Spleen (tissue), 11 donors: ENCODE measurements around the gene C7. TPM values are rescaled to one million over a fixed set of nuclear protein-coding genes. Genes with fewer than 3 reads are reported as not detected.
"Not testable (repeated sequence)": the region's sequence is repeated elsewhere in the genome, so short reads cannot be mapped to it uniquely, and the experiment has no call there.

Experiments
- DNase-seq: peaks from one replicate; pipeline ENCODE4 v3.0.0-alpha.2; 2020
- H3K27ac ChIP-seq, 8 donors: fragments of 200-600 bp; sonication (generic) in 7 of 8; 1 replicate in 4 of 8; 2 replicates in 4 of 8; pipeline versions ENCODE4 v1.5.0 to v1.8.0; 2016 to 2021; ENCODE audit warnings: inconsistent platforms in 4 of 8, mild to moderate bottlenecking in 4 of 8, moderate library complexity in 1 of 8
- H3K27me3 ChIP-seq, 7 donors: fragments of 200-600 bp; sonication (generic) in 6 of 7; replicated peaks in 1 of 7; 1 replicate in 4 of 7; 2 replicates in 3 of 7; pipeline versions ENCODE4 v1.5.0 to v1.8.0; 2016 to 2021; ENCODE audit warnings: inconsistent platforms in 3 of 7, mild to moderate bottlenecking in 1 of 7
- H3K36me3 ChIP-seq, 6 donors: fragments of 200-600 bp; sonication (generic) in 5 of 6; 1 replicate in 4 of 6; 2 replicates in 2 of 6; pipeline versions ENCODE4 v1.5.0 to v1.8.0; 2016 to 2021; ENCODE audit warnings: inconsistent platforms in 2 of 6
- H3K4me1 ChIP-seq, 6 donors: fragments of 200-600 bp; sonication (generic) in 5 of 6; 1 replicate in 3 of 6; 2 replicates in 3 of 6; pipeline versions ENCODE4 v1.5.0 to v1.8.0; 2016 to 2021; ENCODE audit warnings: inconsistent platforms in 3 of 6
- H3K4me3 ChIP-seq, 8 donors: fragments of 200-600 bp; sonication (generic) in 7 of 8; 1 replicate in 4 of 8; 2 replicates in 4 of 8; pipeline versions ENCODE4 v1.5.0 to v1.8.0; 2016 to 2021; ENCODE audit warnings: inconsistent platforms in 4 of 8, mild to moderate bottlenecking in 4 of 8, moderate library complexity in 2 of 8
- H3K9me3 ChIP-seq, 8 donors: fragments of 200-600 bp; sonication (generic) in 7 of 8; 1 replicate in 4 of 8; 2 replicates in 4 of 8; pipeline versions ENCODE4 v1.5.0 to v1.8.0; 2016 to 2021; ENCODE audit warnings: inconsistent platforms in 4 of 8
- POLR2A ChIP-seq, 3 donors: fragments of 450-650 bp; IDR thresholded peaks; one replicate each; pipeline ENCODE4 v1.5.1; 2017; ENCODE audit warnings: antibody characterized with exemption in 3 of 3, mild to moderate bottlenecking in 1 of 3
- POLR2AphosphoS5 ChIP-seq, 3 donors: sonication (generic); formaldehyde crosslinking; IDR thresholded peaks; one replicate each; pipeline ENCODE4 v1.5.1; 2017; ENCODE audit warnings: antibody characterized with exemption in 3 of 3
- WGBS, 5 donors: extraction: QIAGEN DNeasy Blood & Tissue Kit in 3 of 5; methylation state at CpG; one replicate each; pipeline versions ENCODE4 v1.1.5 to v1.1.7; 2013 to 2018; 5-methylcytosine and 5-hydroxymethylcytosine counted together
- intact Hi-C: fragments of 100-400 bp; cut with DNase I; formaldehyde crosslinking; loops from one replicate; pipeline ENCODE4 v1.15.0; 2023; ENCODE audit warnings: low total_unique reads
- polyA plus RNA-seq, 3 donors: library from polyadenylated mRNA; stranded (reverse); fragments of 200-250 nt; gene quantifications; one replicate each; pipeline ENCODE4 v1.2.1, GENCODE V29; 2013
- total RNA-seq, 7 donors: library from RNA; depleted of rRNA in 3 of 7; stranded (reverse); fragments of >200 nt in 3 of 7; fragmentation: NEBNext Ultra II Directional in 4 of 7; extraction: Animal tissue kit (Norgen Biotek cat#: 25700) in 4 of 7; gene quantifications; one replicate each; pipeline versions ENCODE4 v1.1.0 to v1.2.1, GENCODE V29; 2016 to 2021
- TF ChIP-seq, protein P1 (sequence below), 11 experiments: fragments of 200-600 bp in 7 of 11; fragments of 450-650 bp in 4 of 11; sonication (generic) in 4 of 11; IDR thresholded peaks in 8 of 11; conservative IDR thresholded peaks in 3 of 11; 1 replicate in 7 of 11; 2 replicates in 4 of 11; pipeline versions ENCODE4 v1.4.0 to v1.8.0; 2016 to 2021; ENCODE audit warnings: antibody characterized with exemption in 11 of 11, inconsistent platforms in 4 of 11, mild to moderate bottlenecking in 1 of 11
- donor health status: healthy with polysubstance abuse.
- donor health status: DM: no; HTN: no; CAD: no; lungs with moderate emphysema.
- donor health status: DM: no; HTN: no; CAD: no.
- donor health status: Bipolar disorder and iron deficiency.
- donor health status: healthy.
- donor health status: DM: no; HTN: no; CAD: no.
- donor health status: DM: yes; HTN: yes; CAD: no.

The C7 gene
- total and polyA plus RNA-seq, 10 donors, result 19.0 to 867 (median 168) TPM

- Histone ChIP-seq H3K4me1 (no peaks in the 10 kb centered on the region), H3K27me3 (no peaks in the 10 kb centered on the region), H3K9me3 (peaks cover 0 to 16% (median 11%) of the 10 kb centered on the region in 8 donors), H3K4me3 (no peak overlapping the region), H3K27ac (no peak overlapping the region), H3K36me3 (peaks cover 0 to 2% (median 0%) of the 10 kb centered on the region in 6 donors)
- intact Hi-C loops, result no loop called here
- DNase-seq, result no peak
- TF ChIP-seq POLR2AphosphoS5 (IDR thresholded peaks at IDR 0.05), result no peak
- TF ChIP-seq POLR2A (IDR thresholded peaks at IDR 0.05), result no peak
- TF ChIP-seq, protein P1, sequence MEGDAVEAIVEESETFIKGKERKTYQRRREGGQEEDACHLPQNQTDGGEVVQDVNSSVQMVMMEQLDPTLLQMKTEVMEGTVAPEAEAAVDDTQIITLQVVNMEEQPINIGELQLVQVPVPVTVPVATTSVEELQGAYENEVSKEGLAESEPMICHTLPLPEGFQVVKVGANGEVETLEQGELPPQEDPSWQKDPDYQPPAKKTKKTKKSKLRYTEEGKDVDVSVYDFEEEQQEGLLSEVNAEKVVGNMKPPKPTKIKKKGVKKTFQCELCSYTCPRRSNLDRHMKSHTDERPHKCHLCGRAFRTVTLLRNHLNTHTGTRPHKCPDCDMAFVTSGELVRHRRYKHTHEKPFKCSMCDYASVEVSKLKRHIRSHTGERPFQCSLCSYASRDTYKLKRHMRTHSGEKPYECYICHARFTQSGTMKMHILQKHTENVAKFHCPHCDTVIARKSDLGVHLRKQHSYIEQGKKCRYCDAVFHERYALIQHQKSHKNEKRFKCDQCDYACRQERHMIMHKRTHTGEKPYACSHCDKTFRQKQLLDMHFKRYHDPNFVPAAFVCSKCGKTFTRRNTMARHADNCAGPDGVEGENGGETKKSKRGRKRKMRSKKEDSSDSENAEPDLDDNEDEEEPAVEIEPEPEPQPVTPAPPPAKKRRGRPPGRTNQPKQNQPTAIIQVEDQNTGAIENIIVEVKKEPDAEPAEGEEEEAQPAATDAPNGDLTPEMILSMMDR (IDR thresholded peaks at IDR 0.05 in 8 of 11, conservative IDR thresholded peaks at IDR 0.05 in 3 of 11), result no peak
- 67 to 83% (median 75%) methylated on average over 1 of the region's 1 CpG for WGBS, 5 donors
Observed at GRCh38 chr5:40869384-40869783, 39.9 kb upstream of the C7 start.

GRCh38 chr5:40871177-40871576 is 38.1 kb upstream of the C7 start:
- no peak overlapping the region for H3K4me3 ChIP-seq

DNA sequence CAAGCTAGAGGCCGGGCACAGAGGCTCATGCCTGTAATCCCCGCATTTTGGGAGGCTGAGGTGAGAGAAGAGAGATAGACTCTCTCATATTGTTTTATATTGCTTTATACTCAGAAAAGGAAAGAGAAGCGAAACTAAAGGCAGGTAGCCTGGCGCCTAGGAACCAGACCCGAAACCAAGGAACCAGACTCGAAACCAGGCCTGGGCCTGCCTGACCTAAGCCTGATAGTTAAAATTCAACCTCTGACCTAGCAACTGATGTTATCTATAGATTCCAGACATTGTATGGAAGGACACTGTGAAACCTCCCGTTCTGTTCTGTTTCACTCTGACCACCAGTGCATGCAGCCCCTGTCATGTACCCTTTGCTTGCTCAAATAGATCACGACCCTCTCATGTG is 37.0 kb upstream of the C7 start:
- intact Hi-C loops, result loop anchor here (10.0 kb wide), 1 partner anchor 117 kb away; the partner anchor contains the start of gene TTC33
- WGBS, 5 donors, result 79 to 91% (median 90%) methylated on average over 8 of the region's 8 CpGs
- DNase-seq, result not testable (repeated sequence)

More at GRCh38 chr5:40871177-40871576, 38.1 kb upstream of the C7 start:
- H3K9me3 ChIP-seq, result no peaks in the 10 kb centered on the region
- DNase-seq, result no peak
- 78 to 91% (median 86%) methylated on average over 4 of the region's 4 CpGs for WGBS, 5 donors
- intact Hi-C loops, result loop anchor here (10.0 kb wide), 1 partner anchor 116 kb away; the partner anchor contains the start of gene TTC33
- TF ChIP-seq POLR2A (IDR thresholded peaks at IDR 0.05) (no peak), POLR2AphosphoS5 (IDR thresholded peaks at IDR 0.05) (no peak)
- TF ChIP-seq, protein P1 (IDR thresholded peaks at IDR 0.05 in 8 of 11, conservative IDR thresholded peaks at IDR 0.05 in 3 of 11), result no peak
- no peaks in the 10 kb centered on the region for H3K4me1 ChIP-seq
- H3K36me3 ChIP-seq, result no peaks in the 10 kb centered on the region
- H3K27me3 ChIP-seq, result no peaks in the 10 kb centered on the region
- no peak overlapping the region for H3K27ac ChIP-seq

GRCh38 chr5:40873286-40873880 is 35.9 kb upstream of the C7 start:
- Histone ChIP-seq H3K27me3 (no peaks in the 10 kb centered on the region), H3K9me3 (peaks cover 0 to 9% (median 2%) of the 10 kb centered on the region in 8 donors), H3K27ac (no peak overlapping the region), H3K4me1 (no peaks in the 10 kb centered on the region), H3K4me3 (no peak overlapping the region), H3K36me3 (no peaks in the 10 kb centered on the region)
- DNase-seq, result no peak
- intact Hi-C loops, result loop anchor here (10.0 kb wide), 1 partner anchor 119 kb away; the partner anchor contains the start of gene TTC33
- WGBS, 5 donors, result 84 to 98% (median 93%) methylated on average over 3 of the region's 3 CpGs
- TF ChIP-seq POLR2A (IDR thresholded peaks at IDR 0.05) (no peak), POLR2AphosphoS5 (IDR thresholded peaks at IDR 0.05) (no peak)
- TF ChIP-seq, protein P1 (IDR thresholded peaks at IDR 0.05 in 8 of 11, conservative IDR thresholded peaks at IDR 0.05 in 3 of 11), result no peak

More for the DNA sequence above, 37.0 kb upstream of the C7 start:
- H3K4me3 ChIP-seq, H3K4me1 ChIP-seq, H3K27ac ChIP-seq, H3K36me3 ChIP-seq, H3K27me3 ChIP-seq, H3K9me3 ChIP-seq: not testable (repeated sequence)
